Vagina (tissue), 2 donors: ENCODE results near the gene PPP3CA.

Experiments
- POLR2A ChIP-seq, 2 donors: fragments of 450-650 bp; IDR thresholded peaks; one replicate each; pipeline ENCODE4 v1.6.1; 2017; ENCODE audit warnings: antibody characterized with exemption in 2 of 2, mild to moderate bottlenecking in 2 of 2, moderate library complexity in 2 of 2
- POLR2AphosphoS5 ChIP-seq, 2 donors: sonication (generic); formaldehyde crosslinking; IDR thresholded peaks; one replicate each; pipeline ENCODE4 v1.9.0; 2017; ENCODE audit warnings: antibody characterized with exemption in 2 of 2, mild to moderate bottlenecking in 2 of 2, low read depth in 1 of 2; ENCODE audit not compliant: insufficient read depth in 1 of 2
- TF ChIP-seq, protein P1 (sequence below), 3 experiments: fragments of 450-650 bp in 2 of 3; fragments of 200-600 bp in 1 of 3; sonication (generic) in 1 of 3; IDR thresholded peaks; one replicate each; pipeline ENCODE4 v1.5.1; 2017 to 2019; ENCODE audit warnings: antibody characterized with exemption in 3 of 3, mild to moderate bottlenecking in 2 of 3, moderate library complexity in 2 of 3

DNA sequence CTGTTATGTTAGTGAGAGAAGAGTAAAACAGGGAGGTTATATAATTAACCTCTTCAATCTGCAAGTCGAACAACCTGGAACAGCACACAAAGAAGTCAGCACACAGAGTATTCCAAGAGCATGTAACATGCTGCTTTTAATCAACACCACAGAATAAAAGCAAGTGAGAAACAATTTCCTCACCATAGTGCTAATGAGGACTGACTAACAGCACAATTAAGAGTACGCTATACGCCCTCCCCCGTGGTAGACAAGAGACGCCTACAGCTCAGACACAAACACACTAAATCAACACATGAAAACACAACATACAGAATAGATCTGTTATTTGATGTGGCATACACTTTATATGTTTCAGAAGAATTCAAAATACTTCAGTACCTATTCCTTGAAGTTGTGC is 103.0 kb downstream of the PPP3CA start:
- TF ChIP-seq POLR2A (IDR thresholded peaks at IDR 0.05) = no peak
- TF ChIP-seq, protein P1, sequence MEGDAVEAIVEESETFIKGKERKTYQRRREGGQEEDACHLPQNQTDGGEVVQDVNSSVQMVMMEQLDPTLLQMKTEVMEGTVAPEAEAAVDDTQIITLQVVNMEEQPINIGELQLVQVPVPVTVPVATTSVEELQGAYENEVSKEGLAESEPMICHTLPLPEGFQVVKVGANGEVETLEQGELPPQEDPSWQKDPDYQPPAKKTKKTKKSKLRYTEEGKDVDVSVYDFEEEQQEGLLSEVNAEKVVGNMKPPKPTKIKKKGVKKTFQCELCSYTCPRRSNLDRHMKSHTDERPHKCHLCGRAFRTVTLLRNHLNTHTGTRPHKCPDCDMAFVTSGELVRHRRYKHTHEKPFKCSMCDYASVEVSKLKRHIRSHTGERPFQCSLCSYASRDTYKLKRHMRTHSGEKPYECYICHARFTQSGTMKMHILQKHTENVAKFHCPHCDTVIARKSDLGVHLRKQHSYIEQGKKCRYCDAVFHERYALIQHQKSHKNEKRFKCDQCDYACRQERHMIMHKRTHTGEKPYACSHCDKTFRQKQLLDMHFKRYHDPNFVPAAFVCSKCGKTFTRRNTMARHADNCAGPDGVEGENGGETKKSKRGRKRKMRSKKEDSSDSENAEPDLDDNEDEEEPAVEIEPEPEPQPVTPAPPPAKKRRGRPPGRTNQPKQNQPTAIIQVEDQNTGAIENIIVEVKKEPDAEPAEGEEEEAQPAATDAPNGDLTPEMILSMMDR (IDR thresholded peaks at IDR 0.05) = no peak
- TF ChIP-seq POLR2AphosphoS5 (IDR thresholded peaks at IDR 0.05; ENCODE audit: insufficient read depth in 1 of 2, low read depth in 1 of 2) = no peak
